Measurements from ENCODE around the gene CALB2. TPM values are rescaled to one million over a fixed set of nuclear protein-coding genes. Genes with fewer than 3 reads are reported as not detected.

The CALB2 gene
- total RNA-seq, 6 experiments from 2014 or later = not detected

DNA sequence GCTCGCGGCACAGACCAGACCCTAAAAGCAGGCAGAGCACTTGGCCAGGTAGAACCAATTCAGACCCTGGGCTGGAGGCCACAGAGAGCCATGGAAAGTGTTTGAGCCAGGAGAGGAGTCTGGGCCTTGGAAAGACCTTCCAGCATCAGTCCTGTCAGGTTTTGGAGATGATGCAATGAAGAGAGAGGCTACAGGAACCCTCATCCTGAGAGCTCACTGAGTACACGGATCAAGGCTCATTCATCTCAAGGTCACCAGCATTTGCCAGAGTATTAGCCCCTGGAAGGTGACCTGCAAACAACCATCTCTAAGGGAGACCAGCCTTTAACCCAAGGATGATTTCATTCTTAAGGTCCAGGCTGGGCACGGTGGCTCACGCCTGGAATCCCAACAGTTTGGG is 55.5 kb downstream of the CALB2 start:
- H3K4me3 ChIP-seq = no peak overlapping the region
- no peaks in the 10 kb centered on the region for H3K27me3 ChIP-seq
- 83% methylated on average over 3 of the region's 5 CpGs for WGBS (ENCODE audit: insufficient coverage, low coverage, low lambda C conversion rate, missing lambda C conversion rate)
- H3K36me3 ChIP-seq = no peaks in the 10 kb centered on the region
- TF ChIP-seq, protein P1, sequence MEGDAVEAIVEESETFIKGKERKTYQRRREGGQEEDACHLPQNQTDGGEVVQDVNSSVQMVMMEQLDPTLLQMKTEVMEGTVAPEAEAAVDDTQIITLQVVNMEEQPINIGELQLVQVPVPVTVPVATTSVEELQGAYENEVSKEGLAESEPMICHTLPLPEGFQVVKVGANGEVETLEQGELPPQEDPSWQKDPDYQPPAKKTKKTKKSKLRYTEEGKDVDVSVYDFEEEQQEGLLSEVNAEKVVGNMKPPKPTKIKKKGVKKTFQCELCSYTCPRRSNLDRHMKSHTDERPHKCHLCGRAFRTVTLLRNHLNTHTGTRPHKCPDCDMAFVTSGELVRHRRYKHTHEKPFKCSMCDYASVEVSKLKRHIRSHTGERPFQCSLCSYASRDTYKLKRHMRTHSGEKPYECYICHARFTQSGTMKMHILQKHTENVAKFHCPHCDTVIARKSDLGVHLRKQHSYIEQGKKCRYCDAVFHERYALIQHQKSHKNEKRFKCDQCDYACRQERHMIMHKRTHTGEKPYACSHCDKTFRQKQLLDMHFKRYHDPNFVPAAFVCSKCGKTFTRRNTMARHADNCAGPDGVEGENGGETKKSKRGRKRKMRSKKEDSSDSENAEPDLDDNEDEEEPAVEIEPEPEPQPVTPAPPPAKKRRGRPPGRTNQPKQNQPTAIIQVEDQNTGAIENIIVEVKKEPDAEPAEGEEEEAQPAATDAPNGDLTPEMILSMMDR (IDR thresholded peaks at IDR 0.05) = no peak
- no peak for TF ChIP-seq POLR2A (IDR thresholded peaks at IDR 0.05)
- ATAC-seq = no peak
- intact Hi-C loops (cut with DNase I) = loop anchor here (5.0 to 10.0 kb wide), 4 partner anchors 81 to 201 kb away; no protein-coding TSS in a partner anchor
- H3K27ac ChIP-seq = no peak overlapping the region
- no peak for DNase-seq
- H3K9me3 ChIP-seq = no peaks in the 10 kb centered on the region
- H3K4me1 ChIP-seq = no peaks in the 10 kb centered on the region

- no peaks in the 10 kb centered on the region for H3K27me3 ChIP-seq
- H3K27ac ChIP-seq = no peak overlapping the region
- DNase-seq (no peak), ATAC-seq (peak; percentile 59 to 65 (median 60))
- whole genome bisulfite sequencing (ENCODE audit: insufficient coverage, low coverage, low lambda C conversion rate, missing lambda C conversion rate) = 0% methylated on average over 1 of the region's 4 CpGs
- TF ChIP-seq POLR2A (IDR thresholded peaks at IDR 0.05) = no peak
- TF ChIP-seq, protein P1 (IDR thresholded peaks at IDR 0.05) = peak; percentile 21 to 44 (median 37)
- H3K9me3 ChIP-seq = no peaks in the 10 kb centered on the region
- no peaks in the 10 kb centered on the region for H3K4me1 ChIP-seq
- H3K36me3 ChIP-seq = no peaks in the 10 kb centered on the region
- H3K4me3 ChIP-seq = no peak overlapping the region
- intact Hi-C loops (cut with DNase I) = no loop called here
These were observed 63.4 kb downstream of the CALB2 start for GRCh38 chr16:71421911-71422310.

GRCh38 chr16:71423016-71423415 is 64.5 kb downstream of the CALB2 start:
- H3K4me1 ChIP-seq = no peaks in the 10 kb centered on the region
- H3K36me3 ChIP-seq = no peaks in the 10 kb centered on the region
- H3K27ac ChIP-seq = no peak overlapping the region
- 25% methylated on average over 2 of the region's 2 CpGs for WGBS (ENCODE audit: insufficient coverage, low coverage, low lambda C conversion rate, missing lambda C conversion rate)
- no peaks in the 10 kb centered on the region for H3K9me3 ChIP-seq
- no peaks in the 10 kb centered on the region for H3K27me3 ChIP-seq
- intact Hi-C loops (cut with DNase I) = no loop called here
- no peak for DNase-seq
- TF ChIP-seq, protein P1 (IDR thresholded peaks at IDR 0.05) = no peak
- TF ChIP-seq POLR2A (IDR thresholded peaks at IDR 0.05) = no peak
- no peak overlapping the region for H3K4me3 ChIP-seq
- ATAC-seq = no peak

DNA sequence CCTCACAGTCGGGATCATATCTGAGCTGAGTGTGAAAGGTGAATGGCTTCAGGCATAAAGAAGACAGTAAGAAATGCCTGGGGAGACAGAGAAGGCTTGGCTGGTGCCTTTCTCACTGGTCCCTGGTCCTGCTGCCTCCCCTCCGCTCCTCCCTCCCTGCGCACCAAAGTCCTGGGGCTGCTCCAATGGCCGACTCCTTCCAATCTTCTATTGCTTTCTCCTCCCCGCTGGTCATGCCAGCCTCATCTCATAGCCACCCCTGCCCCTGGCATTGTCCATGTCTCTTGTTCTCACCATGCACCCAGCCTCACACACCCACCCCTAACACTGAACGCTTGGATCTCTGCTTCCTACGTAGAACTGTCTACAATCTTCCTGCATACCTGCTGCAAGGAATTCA is 65.3 kb downstream of the CALB2 start:
- Histone ChIP-seq H3K9me3 (no peaks in the 10 kb centered on the region), H3K4me3 (no peak overlapping the region), H3K4me1 (no peaks in the 10 kb centered on the region), H3K36me3 (no peaks in the 10 kb centered on the region), H3K27me3 (no peaks in the 10 kb centered on the region), H3K27ac (no peak overlapping the region)
- TF ChIP-seq, protein P1 (IDR thresholded peaks at IDR 0.05) = no peak
- TF ChIP-seq POLR2A (IDR thresholded peaks at IDR 0.05) = no peak
- intact Hi-C loops (cut with DNase I) = no loop called here
- ATAC-seq = no peak
- 46% methylated on average over 5 of the region's 7 CpGs for WGBS (ENCODE audit: insufficient coverage, low coverage, low lambda C conversion rate, missing lambda C conversion rate)
- DNase-seq = no peak

GRCh38 chr16:71424626-71425025 is 66.1 kb downstream of the CALB2 start:
- ATAC-seq (no peak), DNase-seq (no peak)
- intact Hi-C loops (cut with DNase I) = no loop called here
- Histone ChIP-seq H3K27ac (no peak overlapping the region), H3K4me1 (no peaks in the 10 kb centered on the region), H3K36me3 (no peaks in the 10 kb centered on the region), H3K4me3 (no peak overlapping the region), H3K9me3 (no peaks in the 10 kb centered on the region), H3K27me3 (no peaks in the 10 kb centered on the region)
- WGBS (ENCODE audit: insufficient coverage, low coverage, low lambda C conversion rate, missing lambda C conversion rate) = no CpG with 5 or more reads among the region's 6 CpGs
- TF ChIP-seq, protein P1 (IDR thresholded peaks at IDR 0.05) = no peak
- TF ChIP-seq POLR2A (IDR thresholded peaks at IDR 0.05) = no peak

Data from right lobe of liver (tissue), 6 donors.